Thyroid gland (tissue), 4 donors: ENCODE measurements around the gene ABTB1. TPM values are rescaled to one million over a fixed set of nuclear protein-coding genes. Genes with fewer than 3 reads are reported as not detected.
"Not testable (repeated sequence)": the region's sequence is repeated elsewhere in the genome, so short reads cannot be mapped to it uniquely, and the experiment has no call there.

Source experiments
- DNase-seq, 2 donors: peaks; one replicate each; pipeline ENCODE4 v3.0.0-alpha.2; 2019
- H3K27ac ChIP-seq, 3 donors: fragments of 200-600 bp; sonication (generic); 1 replicate in 2 of 3; 2 replicates in 1 of 3; pipeline ENCODE4 v1.5.1; 2016 to 2019; ENCODE audit warnings: mild to moderate bottlenecking in 1 of 3, moderate library complexity in 1 of 3
- H3K27me3 ChIP-seq: fragments of 200-600 bp; sonication (generic); one replicate; pipeline ENCODE4 v1.5.1; 2019
- H3K36me3 ChIP-seq, 2 donors: fragments of 200-600 bp; sonication (generic); one replicate each; pipeline ENCODE4 v1.5.1; 2016 to 2019
- H3K4me1 ChIP-seq, 2 donors: fragments of 200-600 bp; sonication (generic); one replicate each; pipeline ENCODE4 v1.5.1; 2017 to 2019
- H3K4me3 ChIP-seq, 3 donors: fragments of 200-600 bp; sonication (generic); replicated peaks in 1 of 3; 1 replicate in 2 of 3; 2 replicates in 1 of 3; pipeline ENCODE4 v1.5.1; 2016; ENCODE audit warnings: mild to moderate bottlenecking in 1 of 3
- H3K9me3 ChIP-seq: fragments of 200-600 bp; sonication (generic); one replicate; pipeline ENCODE4 v1.5.1; 2017
- CTCF ChIP-seq, 6 experiments: fragments of 200-600 bp in 3 of 6; fragments of 450-650 bp in 3 of 6; sonication (generic) in 3 of 6; IDR thresholded peaks; one replicate each; pipeline ENCODE4 v1.5.1; 2016 to 2019; ENCODE audit warnings: antibody characterized with exemption in 6 of 6, mild to moderate bottlenecking in 2 of 6, inconsistent platforms in 1 of 6, moderate library complexity in 1 of 6
- POLR2A ChIP-seq, 2 donors: fragments of 450-650 bp; IDR thresholded peaks; one replicate each; pipeline ENCODE4 v1.6.1; 2017; ENCODE audit warnings: antibody characterized with exemption in 2 of 2, mild to moderate bottlenecking in 2 of 2, moderate library complexity in 1 of 2
- WGBS, 2 donors: methylation state at CpG; one replicate each; pipeline ENCODE4 v1.1.5; 2017; 5-methylcytosine and 5-hydroxymethylcytosine counted together
- intact Hi-C: fragments of 100-400 bp; cut with DNase I; formaldehyde crosslinking; loops from one replicate; pipeline ENCODE4 v1.15.1; 2023
- total RNA-seq, 4 donors: library from RNA; depleted of rRNA; stranded (reverse); fragments of >200 nt; gene quantifications; one replicate each; pipeline ENCODE4 v1.2.3, GENCODE V29; 2016

Gene ABTB1
- total RNA-seq, 4 donors from 2014 or later, result 18.9 to 29.1 (median 24.4) TPM

- Histone ChIP-seq H3K4me3 (no peak overlapping the region), H3K36me3 (no peaks in the 10 kb centered on the region), H3K27ac (no peak overlapping the region), H3K9me3 (no peaks in the 10 kb centered on the region), H3K4me1 (no peaks in the 10 kb centered on the region), H3K27me3 (no peaks in the 10 kb centered on the region)
- WGBS, 2 donors, result 60 to 79% methylated on average over 8 of the region's 8 CpGs
- intact Hi-C loops, result loop anchor here (5.0 kb wide), 2 partner anchors 181 to 321 kb away; no protein-coding TSS in a partner anchor
- TF ChIP-seq CTCF (IDR thresholded peaks at IDR 0.05), result no peak
- TF ChIP-seq POLR2A (IDR thresholded peaks at IDR 0.05), result no peak
- DNase-seq, result no peak
Measured at GRCh38 chr3:127651516-127652172, 21.1 kb upstream of the ABTB1 start.

DNA sequence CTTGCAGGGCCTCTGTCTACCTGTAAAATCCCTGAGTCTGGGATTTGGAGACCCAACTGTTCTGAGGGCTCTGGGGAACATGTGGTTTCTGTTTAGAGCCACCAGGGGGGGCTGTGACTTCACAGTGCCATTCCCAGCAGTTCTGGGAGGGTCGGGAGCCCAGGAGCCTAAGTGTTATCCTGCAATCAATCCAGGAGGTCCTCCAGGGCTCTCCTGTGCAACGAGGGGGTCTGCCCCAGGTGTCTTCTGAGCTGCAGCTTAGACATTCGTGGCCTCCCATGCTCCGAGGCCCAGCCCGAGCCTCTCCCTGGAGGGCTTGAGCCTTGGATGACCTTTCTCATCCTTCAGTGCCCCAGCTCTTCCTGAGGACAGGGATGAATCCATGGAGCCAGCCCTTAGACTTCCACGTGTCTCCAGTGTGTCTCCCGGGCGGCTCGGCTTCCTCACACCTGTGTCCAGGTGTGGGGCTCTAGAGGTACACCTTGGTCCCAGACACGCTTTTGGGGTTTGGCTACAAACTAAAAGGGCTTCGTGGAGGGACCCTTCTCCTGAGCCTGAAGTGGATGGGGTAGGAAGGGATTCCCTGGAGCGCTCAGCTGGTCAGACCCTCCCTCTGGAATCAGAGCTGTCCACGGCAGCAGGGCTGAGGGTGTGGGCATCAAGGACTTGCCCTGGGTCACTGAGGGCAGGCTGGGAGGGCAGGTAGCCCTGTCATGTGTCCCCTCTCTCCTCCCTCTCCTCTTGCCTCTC is 20.3 kb upstream of the ABTB1 start:
- 77 to 98% methylated on average over 5 to 11 of the region's 13 CpGs for WGBS, 2 donors
- intact Hi-C loops, result loop anchor here (5.0 kb wide), 2 partner anchors 180 to 320 kb away; no protein-coding TSS in a partner anchor
- no peaks in the 10 kb centered on the region for H3K27me3 ChIP-seq
- H3K4me1 ChIP-seq, result no peaks in the 10 kb centered on the region
- no peak overlapping the region for H3K27ac ChIP-seq
- no peaks in the 10 kb centered on the region for H3K9me3 ChIP-seq
- peak; percentile 42 to 50 for DNase-seq
- no peaks in the 10 kb centered on the region for H3K36me3 ChIP-seq
- peak; percentile 62 to 83 (median 74) for TF ChIP-seq CTCF (IDR thresholded peaks at IDR 0.05)
- no peak for TF ChIP-seq POLR2A (IDR thresholded peaks at IDR 0.05)
- H3K4me3 ChIP-seq, result no peak overlapping the region

GRCh38 chr3:127654374-127654773 is 18.4 kb upstream of the ABTB1 start:
- no peak for DNase-seq
- H3K36me3 ChIP-seq, result no peaks in the 10 kb centered on the region
- H3K27ac ChIP-seq, result no peak overlapping the region
- no peaks in the 10 kb centered on the region for H3K4me1 ChIP-seq
- intact Hi-C loops, result loop anchor here (5.0 kb wide), 2 partner anchors 178 to 318 kb away; no protein-coding TSS in a partner anchor
- no peak for TF ChIP-seq POLR2A (IDR thresholded peaks at IDR 0.05)
- no peak for TF ChIP-seq CTCF (IDR thresholded peaks at IDR 0.05)
- H3K9me3 ChIP-seq, result no peaks in the 10 kb centered on the region
- no peak overlapping the region for H3K4me3 ChIP-seq
- no peaks in the 10 kb centered on the region for H3K27me3 ChIP-seq
- WGBS, 2 donors, result 74 to 78% methylated on average over 4 of the region's 4 CpGs

GRCh38 chr3:127654993-127655392 is 17.8 kb upstream of the ABTB1 start:
- H3K4me3 ChIP-seq, DNase-seq, H3K27me3 ChIP-seq, H3K9me3 ChIP-seq, H3K4me1 ChIP-seq, H3K36me3 ChIP-seq: not testable (repeated sequence)
- H3K27ac ChIP-seq, result peak overlapping the region in 1 of 3 donors; percentile 4
- intact Hi-C loops, result loop anchor here (5.0 kb wide), 2 partner anchors 177 to 317 kb away; no protein-coding TSS in a partner anchor
- WGBS, 2 donors, result 94 to 95% methylated on average over 6 of the region's 6 CpGs

- Histone ChIP-seq H3K9me3 (no peaks in the 10 kb centered on the region), H3K36me3 (no peaks in the 10 kb centered on the region), H3K27ac (no peak overlapping the region), H3K4me3 (no peak overlapping the region), H3K27me3 (no peaks in the 10 kb centered on the region), H3K4me1 (no peaks in the 10 kb centered on the region)
- WGBS, 2 donors, result 62 to 64% methylated on average over 3 of the region's 3 CpGs
- TF ChIP-seq CTCF (IDR thresholded peaks at IDR 0.05) (no peak), POLR2A (IDR thresholded peaks at IDR 0.05) (no peak)
- no peak for DNase-seq
- intact Hi-C loops, result no loop called here
Measured at GRCh38 chr3:127655641-127656040, 17.1 kb upstream of the ABTB1 start.
